Upper lobe of left lung (tissue), 4 donors: ENCODE measurements around the gene MT1B.

Source experiments
- POLR2A ChIP-seq, 4 donors: fragments of 450-650 bp; IDR thresholded peaks; one replicate each; pipeline ENCODE4 v1.5.1; 2016 to 2017; ENCODE audit warnings: antibody characterized with exemption in 4 of 4, mild to moderate bottlenecking in 2 of 4
- POLR2AphosphoS5 ChIP-seq, 2 donors: sonication (generic); formaldehyde crosslinking; IDR thresholded peaks; one replicate each; pipeline ENCODE4 v1.5.1; 2017; ENCODE audit warnings: antibody characterized with exemption in 2 of 2

DNA sequence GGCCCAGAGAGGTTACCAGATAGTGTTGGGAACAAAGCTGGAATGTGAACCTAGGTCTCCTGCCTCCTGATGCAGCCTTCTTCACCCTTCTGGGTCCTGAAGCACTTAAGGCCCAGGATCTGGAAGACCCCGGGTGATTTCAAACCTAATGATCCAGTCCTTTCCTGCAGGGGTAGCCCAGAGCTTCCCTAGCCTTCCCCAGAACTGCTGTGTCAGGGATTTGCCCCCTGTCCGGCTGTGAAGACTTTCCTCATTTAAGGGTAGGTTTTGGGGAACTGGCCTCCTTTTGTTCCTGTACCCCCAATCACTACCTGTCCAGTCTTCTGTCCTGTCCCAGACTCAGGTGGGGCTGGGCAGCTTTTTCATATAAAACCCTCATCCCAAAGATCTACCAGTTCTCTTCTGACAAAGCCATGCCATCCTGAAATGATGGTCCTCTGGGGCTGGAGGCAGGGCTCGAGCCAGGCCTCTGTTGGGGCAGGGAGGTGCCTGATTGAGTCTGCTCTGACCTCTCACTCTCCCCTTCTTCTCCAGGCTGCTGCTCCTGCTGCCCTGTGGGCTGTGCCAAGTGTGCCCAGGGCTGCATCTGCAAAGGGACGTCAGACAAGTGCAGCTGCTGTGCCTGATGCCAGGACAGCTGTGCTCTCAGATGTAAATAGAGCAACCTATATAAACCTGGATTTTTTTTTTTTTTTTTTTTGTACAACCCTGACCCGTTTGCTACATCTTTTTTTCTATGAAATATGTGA lies 31.9 kb downstream of the MT1B start:
- TF ChIP-seq POLR2A (IDR thresholded peaks at IDR 0.05) (no peak), POLR2AphosphoS5 (IDR thresholded peaks at IDR 0.05) (no peak)
